Measurements from ENCODE around the gene LRRC34. TPM values are rescaled to one million over a fixed set of nuclear protein-coding genes. Genes with fewer than 3 reads are reported as not detected.
A peak's percentile ranks its signal among the peaks of the same experiment; 100 is the strongest.

Gene LRRC34
- total and polyA plus RNA-seq, 9 of the 15 experiments (the other 6 are each of a cell fraction or from before 2014, with no cell fraction given), result 0.17 to 0.30 TPM; not detected in 7

DNA sequence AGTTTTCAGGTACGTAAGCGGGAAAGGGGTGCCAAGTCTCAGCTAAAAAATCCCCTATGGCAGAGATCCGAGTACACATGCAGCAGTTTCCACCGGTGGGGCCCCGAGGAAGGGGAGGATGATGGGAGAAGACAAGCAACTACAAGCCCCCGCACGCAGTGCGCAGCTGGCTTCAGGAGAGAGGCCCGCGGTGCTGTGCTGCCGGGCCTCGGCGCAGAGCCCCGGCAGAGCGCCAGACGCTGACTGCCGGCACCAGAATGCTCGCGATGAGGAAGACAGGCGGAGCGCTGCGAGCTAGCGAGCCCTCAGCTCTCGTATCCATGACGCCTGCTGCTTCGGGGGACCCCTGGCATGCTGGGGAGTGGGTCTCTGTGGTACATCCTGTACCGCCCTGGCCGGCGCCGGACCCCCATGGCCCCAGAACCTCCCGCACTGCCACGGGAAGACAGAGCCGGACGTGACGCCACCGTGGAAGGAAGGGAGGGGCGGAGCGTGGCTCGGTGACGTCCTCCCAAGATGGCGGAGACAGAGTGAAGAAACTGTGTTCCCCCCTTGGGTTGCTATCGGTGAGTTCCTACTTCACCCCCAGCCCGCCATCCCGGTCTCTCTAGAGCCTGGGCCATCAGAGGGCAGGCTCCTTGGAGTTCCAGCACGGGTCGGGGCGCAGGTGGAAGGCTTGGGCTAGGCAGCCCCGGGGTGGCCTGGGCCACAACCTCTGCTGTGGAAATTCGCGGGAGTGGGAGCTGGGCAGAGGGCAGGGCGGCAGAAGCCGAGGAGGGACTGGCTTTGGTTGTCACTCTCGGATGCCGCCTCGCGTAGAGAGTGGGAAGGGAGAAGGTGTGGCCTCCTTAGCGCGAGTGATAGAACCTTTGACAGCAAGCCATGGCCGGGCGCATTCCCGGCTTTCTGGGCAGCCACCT is 39.5 kb downstream of the LRRC34 start, which contains the start of gene MYNN (continued):
- TF ChIP-seq, protein P1, sequence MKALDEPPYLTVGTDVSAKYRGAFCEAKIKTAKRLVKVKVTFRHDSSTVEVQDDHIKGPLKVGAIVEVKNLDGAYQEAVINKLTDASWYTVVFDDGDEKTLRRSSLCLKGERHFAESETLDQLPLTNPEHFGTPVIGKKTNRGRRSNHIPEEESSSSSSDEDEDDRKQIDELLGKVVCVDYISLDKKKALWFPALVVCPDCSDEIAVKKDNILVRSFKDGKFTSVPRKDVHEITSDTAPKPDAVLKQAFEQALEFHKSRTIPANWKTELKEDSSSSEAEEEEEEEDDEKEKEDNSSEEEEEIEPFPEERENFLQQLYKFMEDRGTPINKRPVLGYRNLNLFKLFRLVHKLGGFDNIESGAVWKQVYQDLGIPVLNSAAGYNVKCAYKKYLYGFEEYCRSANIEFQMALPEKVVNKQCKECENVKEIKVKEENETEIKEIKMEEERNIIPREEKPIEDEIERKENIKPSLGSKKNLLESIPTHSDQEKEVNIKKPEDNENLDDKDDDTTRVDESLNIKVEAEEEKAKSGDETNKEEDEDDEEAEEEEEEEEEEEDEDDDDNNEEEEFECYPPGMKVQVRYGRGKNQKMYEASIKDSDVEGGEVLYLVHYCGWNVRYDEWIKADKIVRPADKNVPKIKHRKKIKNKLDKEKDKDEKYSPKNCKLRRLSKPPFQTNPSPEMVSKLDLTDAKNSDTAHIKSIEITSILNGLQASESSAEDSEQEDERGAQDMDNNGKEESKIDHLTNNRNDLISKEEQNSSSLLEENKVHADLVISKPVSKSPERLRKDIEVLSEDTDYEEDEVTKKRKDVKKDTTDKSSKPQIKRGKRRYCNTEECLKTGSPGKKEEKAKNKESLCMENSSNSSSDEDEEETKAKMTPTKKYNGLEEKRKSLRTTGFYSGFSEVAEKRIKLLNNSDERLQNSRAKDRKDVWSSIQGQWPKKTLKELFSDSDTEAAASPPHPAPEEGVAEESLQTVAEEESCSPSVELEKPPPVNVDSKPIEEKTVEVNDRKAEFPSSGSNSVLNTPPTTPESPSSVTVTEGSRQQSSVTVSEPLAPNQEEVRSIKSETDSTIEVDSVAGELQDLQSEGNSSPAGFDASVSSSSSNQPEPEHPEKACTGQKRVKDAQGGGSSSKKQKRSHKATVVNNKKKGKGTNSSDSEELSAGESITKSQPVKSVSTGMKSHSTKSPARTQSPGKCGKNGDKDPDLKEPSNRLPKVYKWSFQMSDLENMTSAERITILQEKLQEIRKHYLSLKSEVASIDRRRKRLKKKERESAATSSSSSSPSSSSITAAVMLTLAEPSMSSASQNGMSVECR (CRISPR knock-in tag; IDR thresholded peaks at IDR 0.05), result peak; percentile 81
- TF ChIP-seq CTBP1 (IDR thresholded peaks at IDR 0.05; ENCODE audit: borderline replicate concordance) (peak; percentile 53; the same call in 1 of the 2 replicates), SNIP1 (IDR thresholded peaks at IDR 0.05; ENCODE audit: low read depth) (no peak), RUNX1 (IDR thresholded peaks at IDR 0.05; ENCODE audit: low read depth) (no peak), SIN3B (IDR thresholded peaks at IDR 0.05; ENCODE audit: low read depth) (peak; percentile 91), PHTF2 (CRISPR knock-in tag; IDR thresholded peaks at IDR 0.05) (no peak), BRD9 (IDR thresholded peaks at IDR 0.05; ENCODE audit: low read depth, partially characterized antibody) (no peak), FOS (IDR thresholded peaks at IDR 0.05; ENCODE audit: extremely low read depth, insufficient read length) (no peak), PHF21A (IDR thresholded peaks at IDR 0.05; ENCODE audit: borderline replicate concordance, low read depth) (no peak), PCBP2 (IDR thresholded peaks at IDR 0.05; ENCODE audit: low read depth, low read length, poor library complexity, severe bottlenecking) (no peak), ZNF668 (CRISPR knock-in tag; IDR thresholded peaks at IDR 0.05) (no peak), DACH1 (IDR thresholded peaks at IDR 0.05; ENCODE audit: partially characterized antibody) (peak; percentile 6), PTBP1 (IDR thresholded peaks at IDR 0.05; ENCODE audit: low read depth, low read length) (no peak), SMAD1 (IDR thresholded peaks at IDR 0.05; ENCODE audit: low read depth, low read length, partially characterized antibody) (peak; percentile 70), WHSC1 (IDR thresholded peaks at IDR 0.05; ENCODE audit: low read length) (no peak), TCF7L2 (IDR thresholded peaks at IDR 0.05; ENCODE audit: low read depth, low read length) (no peak), POLR2B (IDR thresholded peaks at IDR 0.05; ENCODE audit: low read depth, partially characterized antibody) (peak; percentile 97), ZNF124 (CRISPR knock-in tag; IDR thresholded peaks at IDR 0.05) (no peak), NFYB (IDR thresholded peaks at IDR 0.05; ENCODE audit: extremely low read depth, insufficient read length) (no peak)
- TF ChIP-seq, protein P2, sequence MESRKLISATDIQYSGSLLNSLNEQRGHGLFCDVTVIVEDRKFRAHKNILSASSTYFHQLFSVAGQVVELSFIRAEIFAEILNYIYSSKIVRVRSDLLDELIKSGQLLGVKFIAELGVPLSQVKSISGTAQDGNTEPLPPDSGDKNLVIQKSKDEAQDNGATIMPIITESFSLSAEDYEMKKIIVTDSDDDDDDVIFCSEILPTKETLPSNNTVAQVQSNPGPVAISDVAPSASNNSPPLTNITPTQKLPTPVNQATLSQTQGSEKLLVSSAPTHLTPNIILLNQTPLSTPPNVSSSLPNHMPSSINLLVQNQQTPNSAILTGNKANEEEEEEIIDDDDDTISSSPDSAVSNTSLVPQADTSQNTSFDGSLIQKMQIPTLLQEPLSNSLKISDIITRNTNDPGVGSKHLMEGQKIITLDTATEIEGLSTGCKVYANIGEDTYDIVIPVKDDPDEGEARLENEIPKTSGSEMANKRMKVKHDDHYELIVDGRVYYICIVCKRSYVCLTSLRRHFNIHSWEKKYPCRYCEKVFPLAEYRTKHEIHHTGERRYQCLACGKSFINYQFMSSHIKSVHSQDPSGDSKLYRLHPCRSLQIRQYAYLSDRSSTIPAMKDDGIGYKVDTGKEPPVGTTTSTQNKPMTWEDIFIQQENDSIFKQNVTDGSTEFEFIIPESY (CRISPR knock-in tag; IDR thresholded peaks at IDR 0.05), result peak; percentile 56
- TF ChIP-seq, protein P3, sequence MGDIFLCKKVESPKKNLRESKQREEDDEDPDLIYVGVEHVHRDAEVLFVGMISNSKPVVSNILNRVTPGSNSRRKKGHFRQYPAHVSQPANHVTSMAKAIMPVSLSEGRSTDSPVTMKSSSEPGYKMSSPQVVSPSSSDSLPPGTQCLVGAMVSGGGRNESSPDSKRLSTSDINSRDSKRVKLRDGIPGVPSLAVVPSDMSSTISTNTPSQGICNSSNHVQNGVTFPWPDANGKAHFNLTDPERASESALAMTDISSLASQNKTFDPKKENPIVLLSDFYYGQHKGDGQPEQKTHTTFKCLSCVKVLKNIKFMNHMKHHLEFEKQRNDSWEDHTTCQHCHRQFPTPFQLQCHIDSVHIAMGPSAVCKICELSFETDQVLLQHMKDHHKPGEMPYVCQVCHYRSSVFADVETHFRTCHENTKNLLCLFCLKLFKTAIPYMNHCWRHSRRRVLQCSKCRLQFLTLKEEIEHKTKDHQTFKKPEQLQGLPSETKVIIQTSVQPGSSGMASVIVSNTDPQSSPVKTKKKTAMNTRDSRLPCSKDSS (IDR thresholded peaks at IDR 0.05; ENCODE audit: low read depth, partially characterized antibody), result no peak
